GM21717 (cell line): Measurements from ENCODE around the gene NHERF1.
A peak's percentile ranks its signal among the peaks of the same experiment; 100 is the strongest.

Source experiments
- ATAC-seq: cut with Tn5 transposase; IDR thresholded peaks from one replicate; pipeline ENCODE4 v1.9.1; 2021; ENCODE audit warnings: mild to moderate bottlenecking, moderate library complexity; ENCODE audit not compliant: unreplicated experiment

NHERF1 gene

GRCh38 chr17:74767111-74767516, 18.7 kb downstream of the NHERF1 start:
- ATAC-seq: no peak

- ATAC-seq: no peak
These were observed 19.8 kb downstream of the NHERF1 start for GRCh38 chr17:74768069-74768762.

GRCh38 chr17:74768763-74769114, 20.3 kb downstream of the NHERF1 start:
- ATAC-seq: no peak

GRCh38 chr17:74769266-74769855, 20.9 kb downstream of the NHERF1 start:
- no peak for ATAC-seq

DNA sequence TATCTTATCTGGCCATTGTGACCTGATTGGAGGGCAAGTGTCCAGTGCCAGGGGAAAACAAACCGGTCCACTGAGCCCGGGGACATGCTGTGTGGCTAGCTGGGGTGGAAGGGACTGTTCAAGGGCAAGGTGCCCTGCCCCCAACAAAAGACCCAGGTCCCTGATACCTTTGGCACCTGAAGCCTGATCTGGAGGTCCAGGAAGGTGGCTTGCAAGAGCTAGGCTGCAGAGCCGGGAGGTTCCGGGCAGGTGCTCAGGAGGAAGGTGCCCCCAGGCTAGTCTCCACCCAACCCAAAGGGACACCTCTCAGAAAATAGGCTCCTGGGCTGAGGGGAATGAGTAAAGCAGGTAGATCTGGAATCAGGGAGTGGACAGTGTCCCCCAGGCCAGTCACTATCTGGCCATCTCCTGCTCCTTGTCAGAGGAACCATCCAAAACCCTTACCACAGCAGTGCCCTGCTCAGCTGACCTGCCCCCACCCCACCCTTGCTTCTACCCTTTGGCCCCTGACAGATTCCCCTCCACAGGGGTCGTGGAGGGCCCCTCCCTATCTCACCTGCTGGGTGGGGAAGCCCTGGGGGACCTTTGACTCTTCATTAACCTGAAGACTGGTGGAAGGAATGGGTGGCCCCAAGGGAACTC, 21.5 kb downstream of the NHERF1 start:
- no peak for ATAC-seq

DNA sequence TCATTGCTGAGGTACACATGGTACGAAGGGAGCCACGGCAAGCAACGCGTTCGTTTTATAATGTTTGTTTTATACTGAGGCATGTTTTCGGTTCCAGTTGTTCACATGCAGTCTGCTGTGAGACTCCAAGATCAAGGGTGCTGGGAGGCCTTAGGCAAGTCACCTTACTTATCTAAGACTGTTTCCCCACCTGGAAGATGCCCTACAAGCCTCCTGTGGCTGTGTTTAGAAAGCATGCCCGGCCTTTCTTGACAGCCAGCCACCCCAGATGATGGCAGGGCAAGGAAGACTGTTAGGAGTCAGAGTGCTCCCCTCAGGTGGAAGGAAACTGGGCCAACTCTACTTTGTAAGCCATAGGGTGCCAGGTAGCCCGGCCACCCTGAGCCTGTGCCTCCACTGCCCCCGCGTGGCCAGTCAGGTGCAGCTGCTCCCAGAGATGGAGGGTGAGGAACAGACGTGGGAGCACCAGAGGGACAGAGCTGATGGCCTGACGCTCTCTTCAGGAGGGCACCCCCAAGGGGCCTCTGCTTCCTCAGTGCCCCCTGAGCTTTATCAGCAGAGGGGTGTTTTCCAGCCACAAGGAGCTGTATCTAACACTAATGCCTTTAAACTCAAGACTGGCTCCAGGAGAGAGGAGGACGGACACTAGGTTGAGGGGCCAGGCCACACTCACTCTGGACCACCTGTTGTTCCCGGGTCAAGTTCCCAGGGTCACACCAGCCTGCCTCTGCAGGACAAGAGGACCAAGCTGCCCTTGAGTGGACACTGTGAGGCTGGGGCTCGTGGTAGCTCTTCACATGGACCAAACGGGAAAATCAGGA, 22.3 kb downstream of the NHERF1 start:
- ATAC-seq: no peak

- no peak for ATAC-seq
These were observed 23.0 kb downstream of the NHERF1 start for GRCh38 chr17:74771319-74771914.

DNA sequence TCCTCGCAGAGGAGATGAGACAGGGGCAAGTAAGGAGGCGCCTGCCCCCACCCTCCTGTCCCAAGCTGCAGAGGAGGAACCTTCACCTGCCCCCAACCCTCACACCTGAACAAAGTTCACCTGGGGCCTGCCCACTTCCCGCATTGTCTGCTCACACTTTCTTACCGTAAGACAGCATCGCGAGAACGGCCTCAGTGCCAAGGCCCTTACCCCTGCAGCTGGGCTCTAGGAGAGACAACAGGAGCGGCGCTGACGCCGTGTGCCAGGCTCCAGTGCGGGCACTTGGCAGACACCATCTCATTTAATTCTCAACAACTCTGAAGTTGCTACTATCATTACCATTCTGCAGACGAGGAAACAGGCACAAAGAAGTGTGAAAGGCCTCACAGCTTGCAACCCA, 23.6 kb downstream of the NHERF1 start:
- no peak for ATAC-seq

DNA sequence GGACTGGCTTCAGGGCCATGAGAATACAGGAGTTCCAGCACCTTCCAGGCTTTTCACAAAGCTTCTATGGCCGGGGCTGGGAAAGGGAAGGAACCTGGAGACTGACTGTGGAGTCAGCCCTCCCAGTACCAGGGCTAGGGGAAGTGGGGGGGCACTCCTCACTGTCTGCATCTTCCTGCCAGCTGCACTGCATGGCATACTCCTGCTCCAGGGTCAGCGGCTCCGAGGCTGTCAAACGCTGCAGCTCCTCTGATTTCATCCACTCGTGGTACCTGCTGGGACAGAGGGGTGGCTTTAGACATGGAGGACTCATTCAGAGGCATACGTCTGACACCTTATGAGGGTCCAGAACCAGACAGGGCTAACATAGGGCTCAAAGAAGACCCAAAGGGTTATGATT, 25.0 kb downstream of the NHERF1 start:
- ATAC-seq: no peak

DNA sequence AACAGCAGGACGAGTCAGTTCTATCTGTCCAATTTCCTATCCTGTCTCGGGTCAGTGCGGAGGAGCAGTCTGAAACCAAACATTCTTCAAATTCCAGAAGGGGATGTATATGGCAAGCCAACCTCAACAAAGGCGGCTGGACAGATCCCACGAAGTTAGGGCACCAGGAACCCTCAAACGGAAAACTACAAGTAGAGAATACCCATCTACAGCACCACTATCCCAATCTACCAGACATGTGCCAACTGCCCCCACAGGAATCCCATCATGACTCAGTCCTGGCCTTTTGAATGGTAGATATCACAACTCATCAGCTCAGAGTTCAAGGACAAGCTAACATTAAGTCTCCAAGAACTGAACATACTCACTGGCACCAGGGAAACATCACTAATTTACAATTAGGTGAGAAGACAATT, 25.5 kb downstream of the NHERF1 start:
- no peak for ATAC-seq

- ATAC-seq: no peak
These were observed 27.1 kb downstream of the NHERF1 start for GRCh38 chr17:74775409-74776043.

DNA sequence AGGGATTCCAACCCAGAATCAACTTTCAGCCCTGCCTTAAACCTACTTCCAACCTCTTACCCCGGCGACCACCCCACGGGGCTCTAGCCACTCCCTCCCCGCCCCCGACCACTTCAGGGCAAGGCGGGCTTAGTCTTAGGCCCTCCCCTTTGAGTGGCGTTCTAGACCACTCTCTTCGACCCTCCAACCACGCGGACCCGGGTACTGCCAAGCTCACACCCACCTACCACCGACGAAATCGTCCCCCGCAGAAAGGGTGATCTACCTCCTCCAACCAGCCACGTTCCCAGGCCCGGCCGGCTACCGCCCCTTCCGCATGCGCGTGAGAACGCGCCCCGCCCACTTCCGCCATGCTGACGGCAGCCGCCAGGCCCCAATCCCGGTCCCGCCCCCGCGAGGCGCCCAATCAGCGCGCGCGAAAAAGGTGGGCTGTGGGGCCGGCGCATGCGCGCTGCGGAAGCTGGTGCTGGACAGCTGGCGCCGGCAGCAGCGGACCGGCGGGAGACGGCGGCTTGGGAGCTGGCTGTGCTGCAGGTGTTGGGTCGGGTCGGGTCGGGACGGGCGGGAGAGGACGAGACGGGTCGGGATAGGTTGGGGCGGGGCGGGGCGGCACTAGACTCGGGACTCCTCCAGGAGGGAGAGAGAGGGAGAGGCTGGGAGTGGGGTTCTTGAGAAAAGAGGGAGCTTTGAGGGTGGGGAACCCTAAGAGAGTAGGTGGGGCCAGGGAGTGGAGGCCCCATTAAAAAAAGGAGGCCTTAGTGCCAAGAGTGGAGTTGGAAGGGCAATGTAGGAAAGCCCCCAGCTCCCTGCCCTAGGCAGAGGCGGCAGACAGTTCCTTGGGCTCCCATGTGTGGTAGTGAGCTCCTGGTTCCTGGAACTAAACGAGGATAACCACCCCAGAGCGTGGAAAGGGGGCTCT, 27.9 kb downstream of the NHERF1 start, which contains the start of gene NAT9:
Gene NAT9, minus strand, starts transcription at position 302 of the 919 bp plus-strand sequence. CDS start 647 bp downstream, outside the sequence.
- peak; percentile 47 for ATAC-seq

DNA sequence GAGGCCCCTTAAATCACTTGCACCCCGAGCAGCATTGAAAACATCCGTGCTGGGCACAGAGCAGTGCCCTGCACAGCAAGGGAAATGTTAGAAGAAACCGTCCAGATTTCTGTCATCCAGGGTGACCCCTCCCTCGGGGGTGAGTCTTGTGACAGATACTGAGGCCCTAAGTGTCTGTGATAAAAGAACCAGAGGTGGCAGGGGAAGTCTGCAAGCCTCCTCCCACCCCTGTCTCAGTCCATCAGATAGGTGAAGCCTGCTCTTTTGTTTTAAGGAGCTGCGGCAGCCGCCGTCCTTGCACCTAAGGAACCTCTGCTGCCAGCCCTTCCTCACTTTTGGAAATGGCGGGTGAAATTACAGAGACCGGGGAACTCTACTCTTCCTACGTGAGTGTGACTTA, 28.6 kb downstream of the NHERF1 start:
- ATAC-seq: no peak

DNA sequence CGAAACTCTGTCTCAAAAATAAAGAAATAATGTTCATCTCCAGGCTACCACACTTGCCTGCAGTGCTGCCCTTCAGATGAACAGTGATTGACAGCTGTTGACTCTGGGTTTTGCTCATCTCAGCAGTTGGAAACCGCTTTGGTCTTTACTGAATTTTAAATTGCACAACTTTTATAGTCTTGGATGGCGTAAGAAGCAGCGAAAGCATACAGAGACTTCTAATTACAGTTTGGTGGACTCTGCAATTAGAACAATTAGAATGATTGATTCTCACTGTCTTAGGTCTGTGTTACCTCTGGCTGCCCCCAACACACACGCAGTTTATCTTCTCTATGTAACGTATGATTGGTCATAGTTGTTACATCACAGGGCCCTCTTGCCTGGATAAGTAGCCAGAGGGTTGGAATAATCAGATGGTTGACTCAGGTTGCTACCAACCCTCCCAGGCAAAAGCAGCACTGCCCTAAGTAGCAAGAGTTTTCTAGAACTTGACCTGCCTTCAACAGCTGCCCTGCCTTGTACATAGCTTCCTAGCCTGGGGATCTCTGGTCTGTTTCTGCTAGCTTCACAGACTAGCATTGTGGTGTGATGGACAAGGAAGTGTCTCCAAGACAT, 29.6 kb downstream of the NHERF1 start:
- no peak for ATAC-seq

- no peak for ATAC-seq
These were observed 30.5 kb downstream of the NHERF1 start for GRCh38 chr17:74778960-74779359.

DNA sequence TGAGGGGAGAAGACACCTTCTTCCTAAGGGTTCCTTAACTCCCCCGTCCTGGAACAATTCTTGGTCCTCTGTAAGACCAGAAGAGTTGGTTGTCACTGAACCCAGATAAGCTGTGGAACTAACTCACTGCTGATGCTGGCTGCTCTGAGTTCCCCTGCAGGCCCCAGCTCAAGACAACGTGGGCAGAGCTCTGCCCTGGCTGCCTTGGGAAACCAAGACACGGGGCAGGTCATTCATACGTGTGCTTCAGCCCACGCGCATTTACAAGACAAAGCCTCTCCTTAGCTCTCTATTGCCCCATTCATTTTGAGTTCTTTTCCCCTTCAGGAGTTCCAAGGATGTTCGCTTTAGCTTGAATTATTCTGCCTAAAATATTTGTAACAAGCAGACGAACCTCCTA, 31.1 kb downstream of the NHERF1 start:
- ATAC-seq: no peak

DNA sequence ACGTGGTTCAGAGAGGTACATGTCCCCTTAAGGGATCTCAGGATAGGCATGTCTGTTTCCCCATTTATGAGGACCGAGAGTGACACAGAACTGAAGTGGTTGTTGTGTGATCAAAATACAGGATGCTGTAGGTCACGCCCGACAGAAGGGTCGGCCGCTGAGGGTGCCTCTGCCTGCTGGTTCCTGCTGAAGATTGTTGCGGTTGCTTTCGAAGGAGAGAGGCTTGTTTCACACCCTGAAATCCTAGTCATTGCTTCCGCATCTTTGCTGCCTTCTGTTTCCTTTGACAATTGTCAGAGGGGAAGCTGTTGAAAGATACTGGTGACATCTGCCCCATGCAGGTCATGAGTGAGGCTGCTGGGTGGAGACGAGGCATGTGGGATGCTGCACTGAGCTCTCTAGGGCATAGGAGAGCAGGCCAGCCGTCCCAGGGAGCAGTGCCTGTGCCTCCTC, 31.5 kb downstream of the NHERF1 start:
- peak; percentile 58 for ATAC-seq

DNA sequence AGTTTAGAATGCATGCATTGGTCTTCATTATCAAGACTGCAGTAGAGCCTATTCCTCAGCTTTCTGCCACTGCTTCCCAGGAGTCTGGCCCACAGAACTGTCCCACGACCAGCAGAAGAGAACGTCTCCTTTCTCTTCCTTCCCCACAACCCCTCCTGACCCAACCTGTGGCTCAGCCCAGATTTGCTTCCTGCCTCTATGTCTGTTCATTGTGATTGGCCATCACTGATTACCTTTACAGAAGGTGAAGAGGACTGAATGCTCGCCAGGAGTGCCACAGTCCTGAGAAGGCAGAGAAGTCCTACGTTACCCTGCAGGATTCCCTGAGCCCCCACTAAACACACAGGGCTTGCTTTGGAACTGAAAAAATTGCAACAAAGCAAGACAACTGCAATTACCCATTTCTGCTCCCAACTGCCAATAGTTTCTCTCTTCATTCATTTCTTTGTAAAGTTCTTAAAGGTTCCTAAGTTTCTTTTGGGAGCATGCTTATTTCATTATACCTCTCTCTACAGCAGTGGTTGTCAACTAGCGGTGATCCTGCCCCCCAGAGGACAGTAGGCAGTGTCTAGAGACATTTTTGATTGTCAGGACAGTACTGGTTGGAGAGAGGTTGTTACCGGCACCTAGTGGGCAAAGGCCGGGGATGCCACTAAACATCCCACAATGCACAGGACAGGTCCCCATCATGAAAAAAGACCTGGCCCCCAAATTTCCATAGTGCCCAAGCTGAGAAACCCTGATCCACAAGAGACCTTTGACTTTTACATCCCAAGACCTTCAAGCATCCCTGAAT, 32.2 kb downstream of the NHERF1 start:
- ATAC-seq: no peak
